Ishikawa (cell line): ENCODE data around the gene FLNC.

Experiments used
- CEBPB ChIP-seq: IDR thresholded peaks from 2 replicates; pipeline ENCODE4 v1.6.1; 2012
- CREB1 ChIP-seq: IDR thresholded peaks from 2 replicates; pipeline ENCODE4 v1.6.1; 2012; ENCODE audit warnings: low read depth
- EGR1 ChIP-seq: IDR thresholded peaks from 2 replicates; pipeline ENCODE4 v1.6.1; 2012
- EP300 ChIP-seq: IDR thresholded peaks from 2 replicates; pipeline ENCODE4 v1.6.1; 2012; ENCODE audit warnings: borderline replicate concordance
- NFIC ChIP-seq: IDR thresholded peaks from 2 replicates; pipeline ENCODE4 v1.6.1; 2012
- TAF1 ChIP-seq: IDR thresholded peaks from 2 replicates; pipeline ENCODE4 v1.6.1; 2012; ENCODE audit warnings: low read depth, mild to moderate bottlenecking
- TCF12 ChIP-seq: IDR thresholded peaks from 2 replicates; pipeline ENCODE4 v1.6.1; 2012; ENCODE audit warnings: low read depth
- TEAD4 ChIP-seq: IDR thresholded peaks from 2 replicates; pipeline ENCODE4 v1.6.1; 2012
- TF ChIP-seq, protein P1 (sequence below): IDR thresholded peaks from 2 replicates; pipeline ENCODE4 v1.6.1; 2012; ENCODE audit warnings: low read depth, mild to moderate bottlenecking
- TF ChIP-seq, protein P2 (sequence below): IDR thresholded peaks from 2 replicates; pipeline ENCODE4 v1.6.1; 2012
- TF ChIP-seq, protein P3 (sequence below): IDR thresholded peaks from 2 replicates; pipeline ENCODE4 v1.6.1; 2012

DNA sequence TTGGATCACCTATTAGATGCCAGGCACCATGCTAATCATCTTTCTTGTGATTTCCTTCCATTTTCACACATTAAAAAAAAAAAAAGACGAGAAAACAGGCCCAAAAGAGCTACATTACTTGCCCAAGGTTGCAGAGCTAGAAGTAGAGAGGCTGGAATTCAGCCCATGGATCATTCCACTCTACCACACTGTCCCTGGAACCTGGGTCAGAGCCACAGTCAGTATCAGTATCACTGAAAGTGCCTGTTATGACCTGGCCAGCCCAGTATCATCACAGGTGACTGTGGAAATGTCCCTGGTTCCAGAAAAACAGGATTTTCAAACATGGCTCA is 3.3 kb upstream of the FLNC start:
- TF ChIP-seq EGR1 (no peak), TAF1 (no peak), EP300 (no peak), CEBPB (no peak), TCF12 (no peak), TEAD4 (no peak), NFIC (no peak), CREB1 (no peak)
- TF ChIP-seq, protein P1, sequence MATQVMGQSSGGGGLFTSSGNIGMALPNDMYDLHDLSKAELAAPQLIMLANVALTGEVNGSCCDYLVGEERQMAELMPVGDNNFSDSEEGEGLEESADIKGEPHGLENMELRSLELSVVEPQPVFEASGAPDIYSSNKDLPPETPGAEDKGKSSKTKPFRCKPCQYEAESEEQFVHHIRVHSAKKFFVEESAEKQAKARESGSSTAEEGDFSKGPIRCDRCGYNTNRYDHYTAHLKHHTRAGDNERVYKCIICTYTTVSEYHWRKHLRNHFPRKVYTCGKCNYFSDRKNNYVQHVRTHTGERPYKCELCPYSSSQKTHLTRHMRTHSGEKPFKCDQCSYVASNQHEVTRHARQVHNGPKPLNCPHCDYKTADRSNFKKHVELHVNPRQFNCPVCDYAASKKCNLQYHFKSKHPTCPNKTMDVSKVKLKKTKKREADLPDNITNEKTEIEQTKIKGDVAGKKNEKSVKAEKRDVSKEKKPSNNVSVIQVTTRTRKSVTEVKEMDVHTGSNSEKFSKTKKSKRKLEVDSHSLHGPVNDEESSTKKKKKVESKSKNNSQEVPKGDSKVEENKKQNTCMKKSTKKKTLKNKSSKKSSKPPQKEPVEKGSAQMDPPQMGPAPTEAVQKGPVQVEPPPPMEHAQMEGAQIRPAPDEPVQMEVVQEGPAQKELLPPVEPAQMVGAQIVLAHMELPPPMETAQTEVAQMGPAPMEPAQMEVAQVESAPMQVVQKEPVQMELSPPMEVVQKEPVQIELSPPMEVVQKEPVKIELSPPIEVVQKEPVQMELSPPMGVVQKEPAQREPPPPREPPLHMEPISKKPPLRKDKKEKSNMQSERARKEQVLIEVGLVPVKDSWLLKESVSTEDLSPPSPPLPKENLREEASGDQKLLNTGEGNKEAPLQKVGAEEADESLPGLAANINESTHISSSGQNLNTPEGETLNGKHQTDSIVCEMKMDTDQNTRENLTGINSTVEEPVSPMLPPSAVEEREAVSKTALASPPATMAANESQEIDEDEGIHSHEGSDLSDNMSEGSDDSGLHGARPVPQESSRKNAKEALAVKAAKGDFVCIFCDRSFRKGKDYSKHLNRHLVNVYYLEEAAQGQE = no peak
- TF ChIP-seq, protein P2, sequence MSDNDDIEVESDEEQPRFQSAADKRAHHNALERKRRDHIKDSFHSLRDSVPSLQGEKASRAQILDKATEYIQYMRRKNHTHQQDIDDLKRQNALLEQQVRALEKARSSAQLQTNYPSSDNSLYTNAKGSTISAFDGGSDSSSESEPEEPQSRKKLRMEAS = no peak
- TF ChIP-seq, protein P3, sequence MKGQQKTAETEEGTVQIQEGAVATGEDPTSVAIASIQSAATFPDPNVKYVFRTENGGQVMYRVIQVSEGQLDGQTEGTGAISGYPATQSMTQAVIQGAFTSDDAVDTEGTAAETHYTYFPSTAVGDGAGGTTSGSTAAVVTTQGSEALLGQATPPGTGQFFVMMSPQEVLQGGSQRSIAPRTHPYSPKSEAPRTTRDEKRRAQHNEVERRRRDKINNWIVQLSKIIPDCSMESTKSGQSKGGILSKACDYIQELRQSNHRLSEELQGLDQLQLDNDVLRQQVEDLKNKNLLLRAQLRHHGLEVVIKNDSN = no peak
